ENCODE measurements around the gene SNAPC3. TPM values are rescaled to one million over a fixed set of nuclear protein-coding genes. Genes with fewer than 3 reads are reported as not detected.

Gene SNAPC3
- total and polyA plus RNA-seq, 8 donors = 7.0 to 16.0 (median 8.8) TPM

DNA sequence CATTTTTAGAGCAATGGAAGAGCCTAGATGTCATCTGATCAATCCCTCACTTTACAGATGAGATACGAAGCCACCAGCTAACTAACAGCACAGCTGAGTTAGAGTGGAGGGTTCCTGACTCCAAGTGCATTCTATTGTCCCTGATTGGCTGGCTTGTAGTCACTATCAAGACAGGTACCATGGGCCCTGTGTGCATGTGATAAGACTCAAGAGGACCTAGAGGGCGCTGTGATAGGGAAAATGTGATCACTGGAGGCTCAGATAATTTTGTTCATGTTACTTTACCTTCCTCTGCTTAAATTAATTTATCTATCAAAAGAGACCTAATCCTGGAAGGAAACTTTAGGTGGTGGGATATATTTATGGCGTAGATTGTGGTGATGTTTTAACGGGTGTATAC lies 19.5 kb upstream of the SNAPC3 start:
- intact Hi-C loops (cut with DNase I) = no loop called here
- H3K27me3 ChIP-seq = no peaks in the 10 kb centered on the region
- ATAC-seq (peak in 2 of 4 donors; percentile 40 to 42), DNase-seq (no peak), FAIRE-seq (no peak)
- 75 to 76% methylated on average over 4 of the region's 4 CpGs for WGBS, 2 donors
- H3K27ac ChIP-seq = no peak overlapping the region
- H3K4me1 ChIP-seq = no peaks in the 10 kb centered on the region
- H3K36me3 ChIP-seq = no peaks in the 10 kb centered on the region
- H3K9me3 ChIP-seq = no peaks in the 10 kb centered on the region
- TF ChIP-seq, protein P1, sequence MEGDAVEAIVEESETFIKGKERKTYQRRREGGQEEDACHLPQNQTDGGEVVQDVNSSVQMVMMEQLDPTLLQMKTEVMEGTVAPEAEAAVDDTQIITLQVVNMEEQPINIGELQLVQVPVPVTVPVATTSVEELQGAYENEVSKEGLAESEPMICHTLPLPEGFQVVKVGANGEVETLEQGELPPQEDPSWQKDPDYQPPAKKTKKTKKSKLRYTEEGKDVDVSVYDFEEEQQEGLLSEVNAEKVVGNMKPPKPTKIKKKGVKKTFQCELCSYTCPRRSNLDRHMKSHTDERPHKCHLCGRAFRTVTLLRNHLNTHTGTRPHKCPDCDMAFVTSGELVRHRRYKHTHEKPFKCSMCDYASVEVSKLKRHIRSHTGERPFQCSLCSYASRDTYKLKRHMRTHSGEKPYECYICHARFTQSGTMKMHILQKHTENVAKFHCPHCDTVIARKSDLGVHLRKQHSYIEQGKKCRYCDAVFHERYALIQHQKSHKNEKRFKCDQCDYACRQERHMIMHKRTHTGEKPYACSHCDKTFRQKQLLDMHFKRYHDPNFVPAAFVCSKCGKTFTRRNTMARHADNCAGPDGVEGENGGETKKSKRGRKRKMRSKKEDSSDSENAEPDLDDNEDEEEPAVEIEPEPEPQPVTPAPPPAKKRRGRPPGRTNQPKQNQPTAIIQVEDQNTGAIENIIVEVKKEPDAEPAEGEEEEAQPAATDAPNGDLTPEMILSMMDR (IDR thresholded peaks at IDR 0.05) = no peak
- H3K4me3 ChIP-seq = no peak overlapping the region

- Histone ChIP-seq H3K27me3 (no peaks in the 10 kb centered on the region), H3K36me3 (no peaks in the 10 kb centered on the region), H3K4me3 (no peak overlapping the region), H3K4me1 (no peaks in the 10 kb centered on the region), H3K27ac (no peak overlapping the region), H3K9me3 (no peaks in the 10 kb centered on the region)
- DNase-seq = no peak
- ATAC-seq = no peak
- 64 to 95% methylated on average over 1 of the region's 1 CpG for whole genome bisulfite sequencing, 2 donors
- FAIRE-seq = no peak
- TF ChIP-seq, protein P1 (IDR thresholded peaks at IDR 0.05) = no peak
- intact Hi-C loops (cut with DNase I) = no loop called here
Measured at GRCh38 chr9:15404171-15404570, 18.5 kb upstream of the SNAPC3 start.

GRCh38 chr9:15416880-15417279 lies 5.8 kb upstream of the SNAPC3 start:
- Histone ChIP-seq H3K4me3 (no peak overlapping the region), H3K27me3 (no peaks in the 10 kb centered on the region), H3K9me3 (no peaks in the 10 kb centered on the region), H3K27ac (no peak overlapping the region), H3K4me1 (peaks cover 0 to 2% (median 0%) of the 10 kb centered on the region in 3 donors), H3K36me3 (no peaks in the 10 kb centered on the region)
- intact Hi-C loops (cut with DNase I) = no loop called here
- FAIRE-seq (peak; percentile 57), DNase-seq (peak in 3 of 6 donors; percentile 28 to 52 (median 36)), ATAC-seq (peak; percentile 78 to 95 (median 92))
- TF ChIP-seq, protein P1 (IDR thresholded peaks at IDR 0.05) = peak in 2 of 4 donors; percentile 13 to 16
- WGBS, 2 donors = 7 to 14% methylated on average over 2 of the region's 2 CpGs

DNA sequence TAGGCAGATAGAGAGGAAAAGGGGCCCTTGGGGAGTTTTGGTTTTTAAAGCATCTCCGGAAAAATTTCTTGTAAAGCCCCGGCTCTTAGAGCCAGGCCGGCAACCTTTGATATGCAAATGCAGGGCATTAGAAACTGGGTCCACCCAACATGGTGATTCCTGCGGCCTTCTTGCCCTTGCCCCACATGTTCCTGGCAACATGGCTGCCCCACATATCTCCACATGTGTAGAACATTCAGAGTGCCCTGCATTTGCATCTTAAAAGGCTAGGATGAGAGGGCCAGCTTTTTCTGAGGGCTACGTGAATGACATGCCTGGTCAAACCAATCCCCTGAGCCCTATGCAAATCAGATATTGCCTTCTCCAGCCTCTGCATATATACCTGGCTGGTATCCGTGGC lies 5.0 kb upstream of the SNAPC3 start:
- H3K9me3 ChIP-seq = no peaks in the 10 kb centered on the region
- no peak overlapping the region for H3K4me3 ChIP-seq
- 67 to 72% methylated on average over 6 of the region's 6 CpGs for whole genome bisulfite sequencing, 2 donors
- no peaks in the 10 kb centered on the region for H3K36me3 ChIP-seq
- H3K27ac ChIP-seq = no peak overlapping the region
- FAIRE-seq = no peak
- DNase-seq = no peak
- peaks cover 0 to 4% (median 0%) of the 10 kb centered on the region in 3 donors for H3K4me1 ChIP-seq
- ATAC-seq = no peak
- no peaks in the 10 kb centered on the region for H3K27me3 ChIP-seq
- TF ChIP-seq, protein P1 (IDR thresholded peaks at IDR 0.05) = no peak
- intact Hi-C loops (cut with DNase I) = no loop called here

- no peak overlapping the region for H3K27ac ChIP-seq
- no peaks in the 10 kb centered on the region for H3K9me3 ChIP-seq
- 66 to 70% methylated on average over 5 of the region's 5 CpGs for WGBS, 2 donors
- DNase-seq = no peak
- no peak for FAIRE-seq
- H3K4me3 ChIP-seq = no peak overlapping the region
- H3K4me1 ChIP-seq = peaks cover 0 to 16% (median 12%) of the 10 kb centered on the region in 3 donors
- TF ChIP-seq, protein P1 (IDR thresholded peaks at IDR 0.05) = no peak
- no peaks in the 10 kb centered on the region for H3K36me3 ChIP-seq
- intact Hi-C loops (cut with DNase I) = loop anchor here in 1 of 3 donors (10.0 kb wide), 1 partner anchor 136 kb away; no protein-coding TSS in a partner anchor
- no peaks in the 10 kb centered on the region for H3K27me3 ChIP-seq
- ATAC-seq = no peak
Measured at GRCh38 chr9:15420796-15421195, 1.9 kb upstream of the SNAPC3 start.
